ENCODE measurements around the gene CYP21A2.
"Not testable (repeated sequence)": the region's sequence is repeated elsewhere in the genome, so short reads cannot be mapped to it uniquely, and the experiment has no call there.

CYP21A2 gene

GRCh38 chr6:32046450-32047083 is 8.4 kb downstream of the CYP21A2 start:
- H3K4me3 ChIP-seq (ENCODE audit: low read length), result no peak overlapping the region
- DNase-seq (ENCODE audit: low read depth), result no peak
- TF ChIP-seq CTCF (conservative IDR thresholded peaks at IDR 0.05; ENCODE audit: low read depth, low read length), result peak; percentile 16

GRCh38 chr6:32047084-32047478 is 8.9 kb downstream of the CYP21A2 start:
- no peak for TF ChIP-seq CTCF (conservative IDR thresholded peaks at IDR 0.05; ENCODE audit: low read depth, low read length)
- DNase-seq (ENCODE audit: low read depth), result no peak
- H3K4me3 ChIP-seq (ENCODE audit: low read length), result no peak overlapping the region

GRCh38 chr6:32047539-32047854 is 9.3 kb downstream of the CYP21A2 start:
- no peak overlapping the region for H3K4me3 ChIP-seq (ENCODE audit: low read length)
- TF ChIP-seq CTCF (conservative IDR thresholded peaks at IDR 0.05; ENCODE audit: low read depth, low read length), result no peak
- DNase-seq (ENCODE audit: low read depth), result no peak

GRCh38 chr6:32047855-32048766 is 9.9 kb downstream of the CYP21A2 start:
- no peak for DNase-seq (ENCODE audit: low read depth)
- H3K4me3 ChIP-seq (ENCODE audit: low read length), result no peak overlapping the region
- peak; percentile 79 for TF ChIP-seq CTCF (conservative IDR thresholded peaks at IDR 0.05; ENCODE audit: low read depth, low read length)

- not testable (repeated sequence) for H3K4me3 ChIP-seq (ENCODE audit: low read length); DNase-seq (ENCODE audit: low read depth)
Observed at GRCh38 chr6:32049149-32049548, 10.9 kb downstream of the CYP21A2 start.

GRCh38 chr6:32049736-32050135 is 11.5 kb downstream of the CYP21A2 start:
- not testable (repeated sequence) for DNase-seq (ENCODE audit: low read depth); H3K4me3 ChIP-seq (ENCODE audit: low read length)

GRCh38 chr6:32050562-32050961 is 12.3 kb downstream of the CYP21A2 start:
- TF ChIP-seq CTCF (conservative IDR thresholded peaks at IDR 0.05; ENCODE audit: low read depth, low read length), result no peak
- DNase-seq (ENCODE audit: low read depth), result no peak
- no peak overlapping the region for H3K4me3 ChIP-seq (ENCODE audit: low read length)

GRCh38 chr6:32052626-32053025 is 14.4 kb downstream of the CYP21A2 start:
- H3K4me3 ChIP-seq (ENCODE audit: low read length); DNase-seq (ENCODE audit: low read depth): not testable (repeated sequence)

GRCh38 chr6:32053314-32053713 is 15.1 kb downstream of the CYP21A2 start:
- DNase-seq (ENCODE audit: low read depth); H3K4me3 ChIP-seq (ENCODE audit: low read length): not testable (repeated sequence)

- H3K4me3 ChIP-seq (ENCODE audit: low read length); DNase-seq (ENCODE audit: low read depth): not testable (repeated sequence)
Observed at GRCh38 chr6:32055756-32056155, 17.5 kb downstream of the CYP21A2 start.

All from retinal pigment epithelial cell (primary cell).